ENCODE results near the gene CAMKMT.

GRCh38 chr2:44329343-44329742 lies 32.4 kb upstream of the CAMKMT start:
- TF ChIP-seq CTCF (conservative IDR thresholded peaks at IDR 0.05; ENCODE audit: low read depth, low read length): no peak
- no peak for TF ChIP-seq EZH2phosphoT487 (IDR thresholded peaks at IDR 0.05; ENCODE audit: borderline replicate concordance, low read length)

All from PC-3 (cell line).